Testis (tissue), 3 donors: Measurements from ENCODE around the gene WFDC5. TPM values are rescaled to one million over a fixed set of nuclear protein-coding genes. Genes with fewer than 3 reads are reported as not detected.

ENCODE experiments used
- DNase-seq: peaks from one replicate; pipeline ENCODE4 v3.0.0-alpha.2; 2019
- H3K27ac ChIP-seq, 2 donors: fragments of 200-600 bp; sonication (generic); one replicate each; pipeline ENCODE4 v1.5.1; 2019
- H3K27me3 ChIP-seq: fragments of 200-600 bp; sonication (generic); one replicate; pipeline ENCODE4 v1.5.1; 2019
- H3K36me3 ChIP-seq: fragments of 200-600 bp; sonication (generic); one replicate; pipeline ENCODE4 v1.5.1; 2017; ENCODE audit warnings: low read depth; ENCODE audit errors: missing control alignments
- H3K4me1 ChIP-seq: fragments of 200-600 bp; sonication (generic); one replicate; pipeline ENCODE4 v1.5.1; 2019
- H3K4me3 ChIP-seq, 2 donors: fragments of 200-600 bp; sonication (generic); one replicate each; pipeline ENCODE4 v1.5.1; 2017 to 2019
- H3K9me3 ChIP-seq: fragments of 200-600 bp; sonication (generic); one replicate; pipeline ENCODE4 v1.5.1; 2017
- POLR2A ChIP-seq: fragments of 450-650 bp; IDR thresholded peaks from one replicate; pipeline ENCODE4 v1.6.1; 2017; ENCODE audit warnings: antibody characterized with exemption, mild to moderate bottlenecking, moderate library complexity
- WGBS, 2 donors: methylation state at CpG; one replicate each; pipeline ENCODE4 v1.1.5; 2018; 5-methylcytosine and 5-hydroxymethylcytosine counted together
- intact Hi-C: fragments of 100-400 bp; cut with DNase I; formaldehyde crosslinking; loops from one replicate; pipeline ENCODE4 v1.15.1; 2023; ENCODE audit warnings: low total_unique reads
- polyA plus RNA-seq: library from polyadenylated mRNA; stranded (reverse); fragments of 350-450 nt; fragmentation: Illumina TruSeq; extraction: RNeasy Lipid Tissue Mini Kit (QIAGEN cat#74804); gene quantifications from one replicate; pipeline ENCODE4 v1.2.3, GENCODE V29; 2014; ENCODE audit warnings: low read depth, low replicate concordance; ENCODE audit not compliant: insufficient read depth
- total RNA-seq, 2 donors: library from RNA; depleted of rRNA; stranded (reverse); fragments of >200 nt; gene quantifications; one replicate each; pipeline ENCODE4 v1.2.3, GENCODE V29; 2016
- TF ChIP-seq, protein P1 (sequence below), 3 experiments: fragments of 450-650 bp in 2 of 3; fragments of 200-600 bp in 1 of 3; sonication (generic) in 1 of 3; IDR thresholded peaks; one replicate each; pipeline ENCODE4 v1.5.1; 2016 to 2019; ENCODE audit warnings: antibody characterized with exemption in 3 of 3, mild to moderate bottlenecking in 2 of 3, moderate library complexity in 1 of 3

The WFDC5 gene
- total and polyA plus RNA-seq, 3 donors from 2014 or later = 0.87 to 2.1 (median 1.4) TPM

DNA sequence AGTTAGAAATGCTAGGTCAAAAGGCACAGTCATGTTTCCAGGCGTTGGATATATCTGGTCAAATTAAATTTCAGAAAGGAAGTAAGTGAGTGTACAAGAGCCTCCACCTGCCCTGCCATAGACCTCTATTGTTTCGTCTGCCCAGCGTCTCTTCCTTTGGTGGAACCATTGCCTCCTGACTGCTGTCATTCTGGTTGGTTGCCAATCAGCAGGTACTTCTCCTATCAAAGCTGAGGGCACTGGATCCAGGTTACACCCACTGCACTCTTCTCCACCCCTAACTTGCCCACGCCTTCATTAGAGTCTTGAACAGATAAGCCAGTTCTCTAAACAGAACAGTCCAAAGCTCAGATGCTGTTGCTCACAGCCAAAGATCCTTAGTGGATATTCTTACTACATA, 2.6 kb upstream of the WFDC5 start:
- WGBS, 2 donors = 79 to 81% methylated on average over 4 of the region's 4 CpGs
- H3K9me3 ChIP-seq = no peaks in the 10 kb centered on the region
- no peaks in the 10 kb centered on the region for H3K36me3 ChIP-seq
- no peak overlapping the region for H3K4me3 ChIP-seq
- TF ChIP-seq POLR2A = no peak
- TF ChIP-seq, protein P1, sequence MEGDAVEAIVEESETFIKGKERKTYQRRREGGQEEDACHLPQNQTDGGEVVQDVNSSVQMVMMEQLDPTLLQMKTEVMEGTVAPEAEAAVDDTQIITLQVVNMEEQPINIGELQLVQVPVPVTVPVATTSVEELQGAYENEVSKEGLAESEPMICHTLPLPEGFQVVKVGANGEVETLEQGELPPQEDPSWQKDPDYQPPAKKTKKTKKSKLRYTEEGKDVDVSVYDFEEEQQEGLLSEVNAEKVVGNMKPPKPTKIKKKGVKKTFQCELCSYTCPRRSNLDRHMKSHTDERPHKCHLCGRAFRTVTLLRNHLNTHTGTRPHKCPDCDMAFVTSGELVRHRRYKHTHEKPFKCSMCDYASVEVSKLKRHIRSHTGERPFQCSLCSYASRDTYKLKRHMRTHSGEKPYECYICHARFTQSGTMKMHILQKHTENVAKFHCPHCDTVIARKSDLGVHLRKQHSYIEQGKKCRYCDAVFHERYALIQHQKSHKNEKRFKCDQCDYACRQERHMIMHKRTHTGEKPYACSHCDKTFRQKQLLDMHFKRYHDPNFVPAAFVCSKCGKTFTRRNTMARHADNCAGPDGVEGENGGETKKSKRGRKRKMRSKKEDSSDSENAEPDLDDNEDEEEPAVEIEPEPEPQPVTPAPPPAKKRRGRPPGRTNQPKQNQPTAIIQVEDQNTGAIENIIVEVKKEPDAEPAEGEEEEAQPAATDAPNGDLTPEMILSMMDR (IDR thresholded peaks at IDR 0.05) = no peak
- no peaks in the 10 kb centered on the region for H3K4me1 ChIP-seq
- intact Hi-C loops = no loop called here
- no peaks in the 10 kb centered on the region for H3K27me3 ChIP-seq
- no peak for DNase-seq
- H3K27ac ChIP-seq = no peak overlapping the region

DNA sequence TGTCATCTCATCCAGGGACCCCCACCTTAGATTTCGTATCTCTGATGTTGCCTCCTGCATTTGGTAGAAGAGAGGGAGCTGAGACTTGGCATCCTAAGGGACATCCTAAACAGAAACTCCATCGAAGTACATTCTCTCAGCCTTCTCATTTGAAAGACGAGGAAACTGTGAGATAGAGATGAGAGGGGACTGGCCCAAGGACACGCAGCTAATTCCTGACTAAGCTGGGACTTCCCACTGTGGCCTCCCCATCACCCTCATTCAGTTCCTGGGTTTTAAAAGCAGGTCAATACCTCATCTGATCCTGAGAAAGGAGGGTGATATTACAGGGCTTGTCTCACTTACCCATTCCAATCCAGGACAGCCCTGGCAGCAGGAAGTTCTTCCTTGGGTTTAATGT, 855 bp upstream of the WFDC5 start:
- no peak overlapping the region for H3K27ac ChIP-seq
- no peaks in the 10 kb centered on the region for H3K27me3 ChIP-seq
- H3K4me1 ChIP-seq = no peaks in the 10 kb centered on the region
- H3K36me3 ChIP-seq = no peaks in the 10 kb centered on the region
- DNase-seq = no peak
- WGBS, 2 donors = 81 to 84% methylated on average over 4 of the region's 4 CpGs
- H3K9me3 ChIP-seq = no peaks in the 10 kb centered on the region
- no peak overlapping the region for H3K4me3 ChIP-seq
- no peak for TF ChIP-seq POLR2A
- TF ChIP-seq, protein P1 (IDR thresholded peaks at IDR 0.05) = no peak
- intact Hi-C loops = no loop called here

DNA sequence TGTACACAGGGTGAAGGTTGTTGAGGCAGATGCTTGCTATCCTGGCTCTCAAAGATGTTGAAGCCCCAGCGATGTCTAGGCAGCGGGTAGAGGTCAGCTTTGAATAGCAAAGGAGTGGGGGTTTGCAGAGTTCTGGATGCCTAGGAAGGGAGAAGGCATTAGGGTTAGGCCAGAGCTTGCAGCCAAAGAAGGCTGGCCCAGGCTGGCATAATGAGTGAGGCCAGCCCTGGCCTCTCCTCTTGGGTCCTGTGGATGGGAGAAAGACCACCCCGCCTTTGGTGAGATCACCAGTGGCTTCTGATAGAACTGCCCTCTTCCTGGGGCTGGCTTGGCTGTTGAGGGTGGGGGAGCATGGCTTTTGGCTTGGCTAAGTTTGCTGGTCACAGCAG, 406 bp upstream of the WFDC5 start:
- intact Hi-C loops = no loop called here
- H3K9me3 ChIP-seq = no peaks in the 10 kb centered on the region
- H3K27me3 ChIP-seq = no peaks in the 10 kb centered on the region
- no peak overlapping the region for H3K27ac ChIP-seq
- no peak for DNase-seq
- no peaks in the 10 kb centered on the region for H3K36me3 ChIP-seq
- WGBS, 2 donors = 72 to 77% methylated on average over 2 to 3 of the region's 3 CpGs
- H3K4me1 ChIP-seq = no peaks in the 10 kb centered on the region
- TF ChIP-seq, protein P1 (IDR thresholded peaks at IDR 0.05) = no peak
- no peak for TF ChIP-seq POLR2A
- no peak overlapping the region for H3K4me3 ChIP-seq

DNA sequence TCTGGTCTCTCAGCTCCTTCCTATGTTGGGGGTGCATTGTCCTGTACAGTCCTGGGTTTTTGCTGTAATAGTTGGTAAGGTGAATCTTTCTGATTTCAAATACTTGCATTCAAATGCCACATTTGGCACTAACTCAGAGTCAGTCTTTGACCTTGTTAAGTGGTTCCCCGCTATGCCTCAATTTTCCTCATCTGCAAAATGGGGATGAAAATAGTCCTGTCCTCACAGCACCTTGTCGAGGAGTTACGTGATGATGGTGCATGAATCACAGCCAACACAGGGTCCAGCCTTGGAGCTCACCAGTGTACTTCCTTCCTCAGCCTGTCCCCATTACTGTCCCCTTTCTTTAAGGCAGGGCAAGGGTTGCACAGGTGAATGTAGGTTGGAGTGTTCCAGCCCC, 1.1 kb downstream of the WFDC5 start:
- Histone ChIP-seq H3K27me3 (no peaks in the 10 kb centered on the region), H3K4me3 (no peak overlapping the region), H3K9me3 (no peaks in the 10 kb centered on the region), H3K4me1 (no peaks in the 10 kb centered on the region), H3K27ac (no peak overlapping the region), H3K36me3 (no peaks in the 10 kb centered on the region)
- no peak for TF ChIP-seq POLR2A
- TF ChIP-seq, protein P1 (IDR thresholded peaks at IDR 0.05) = no peak
- WGBS, 2 donors = 95 to 98% methylated on average over 3 of the region's 3 CpGs
- DNase-seq = no peak
- intact Hi-C loops = no loop called here

DNA sequence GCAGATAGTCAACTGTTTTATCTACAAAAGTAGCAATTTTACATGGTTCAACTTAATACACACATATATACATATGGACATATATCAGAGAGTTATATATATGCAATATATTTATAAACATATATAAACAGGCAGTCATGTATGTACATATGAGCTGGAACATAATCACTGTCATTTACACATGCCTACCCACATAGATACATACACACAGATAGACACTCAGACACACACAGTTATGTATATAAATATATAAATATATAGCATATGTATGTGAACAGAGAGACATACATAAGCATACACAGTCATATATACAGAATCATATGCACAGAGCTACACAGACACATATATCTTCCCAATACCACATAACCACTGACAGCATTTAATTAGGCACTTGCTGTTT, 2.2 kb downstream of the WFDC5 start:
- no peak for DNase-seq
- H3K36me3 ChIP-seq = no peaks in the 10 kb centered on the region
- no peak for TF ChIP-seq POLR2A
- TF ChIP-seq, protein P1 (IDR thresholded peaks at IDR 0.05) = no peak
- H3K9me3 ChIP-seq = no peaks in the 10 kb centered on the region
- intact Hi-C loops = no loop called here
- no peaks in the 10 kb centered on the region for H3K27me3 ChIP-seq
- H3K27ac ChIP-seq = no peak overlapping the region
- no peaks in the 10 kb centered on the region for H3K4me1 ChIP-seq
- no peak overlapping the region for H3K4me3 ChIP-seq
